IMR-90 (cell line): ENCODE measurements around the gene DNM2. TPM values are rescaled to one million over a fixed set of nuclear protein-coding genes. Genes with fewer than 3 reads are reported as not detected.

Experiments
- ATAC-seq: fragments of 200-7000 bp; cut with Tn5 transposase; 2 replicates; pipeline ENCODE4 v1.9.1; 2020; ENCODE audit warnings: low read depth, mild to moderate bottlenecking, moderate library complexity
- BruUV-seq: library from RNA; stranded (reverse); fragments of 400-500 nt; replicated peaks from 2 replicates; lab custom pipeline; 2021; lab: Mats Ljungman, UMichigan
- CTCF ChIA-PET: fragments of 300-600 bp; formaldehyde crosslinking; extraction: SDS; loops from one replicate; lab custom pipeline; 2021; ENCODE audit warnings: antibody characterized with exemption; lab: Yijun Ruan, JAX
- POLR2A ChIA-PET: fragments of 300-600 bp; sonication (Branson Sonifier 250); formaldehyde crosslinking; loops from one replicate; lab custom pipeline; 2022; ENCODE audit warnings: antibody characterized with exemption; ENCODE audit not compliant: unreplicated experiment; lab: Charles Lee
- DNase-seq: peaks from one replicate; pipeline ENCODE4 v3.0.0; 2013
- H2AFZ ChIP-seq: replicated peaks from 2 replicates; pipeline ENCODE3; 2013; ENCODE audit warnings: low read length, mild to moderate bottlenecking; ENCODE audit not compliant: poor library complexity
- H2AK5ac ChIP-seq: 2 replicates; pipeline ENCODE4 v1.6.1; 2013; ENCODE audit warnings: low read depth, low read length, inconsistent platforms
- H2AK9ac ChIP-seq: replicated peaks from 2 replicates; pipeline ENCODE3; 2013; ENCODE audit warnings: mild to moderate bottlenecking, low read depth, low read length, moderate library complexity; ENCODE audit not compliant: poor library complexity
- H2BK120ac ChIP-seq: 2 replicates; pipeline ENCODE4 v1.6.1; 2013; ENCODE audit warnings: low read depth, low read length, inconsistent platforms
- H2BK15ac ChIP-seq: 3 replicates; pipeline ENCODE4 v1.6.1; 2013; ENCODE audit warnings: low read depth, low read length, inconsistent platforms
- H2BK20ac ChIP-seq: 2 replicates; pipeline ENCODE4 v1.6.1; 2013; ENCODE audit warnings: low read depth, mild to moderate bottlenecking, inconsistent platforms, low read length, moderate library complexity
- H2BK5ac ChIP-seq: 2 replicates; pipeline ENCODE4 v1.6.1; 2013; ENCODE audit warnings: mild to moderate bottlenecking, low read depth, low read length, inconsistent platforms; ENCODE audit not compliant: poor library complexity, severe bottlenecking
- H3K14ac ChIP-seq: replicated peaks from 2 replicates; pipeline ENCODE4 v1.6.1; 2013; ENCODE audit warnings: low read depth, low read length, inconsistent platforms
- H3K18ac ChIP-seq: 2 replicates; pipeline ENCODE4 v1.6.1; 2013; ENCODE audit warnings: low read depth, low read length, control low read depth
- H3K23ac ChIP-seq: 2 replicates; pipeline ENCODE4 v1.6.1; 2013; ENCODE audit warnings: low read depth, low read length, inconsistent platforms
- H3K27ac ChIP-seq: 2 replicates; pipeline ENCODE4 v1.5.1; 2013; ENCODE audit warnings: mild to moderate bottlenecking, control low read depth, low read length; ENCODE audit not compliant: insufficient read depth
- H3K27me3 ChIP-seq: 2 replicates; pipeline ENCODE4 v1.6.1; 2013; ENCODE audit warnings: low read length; ENCODE audit not compliant: control insufficient read depth, insufficient read depth
- H3K36me3 ChIP-seq: 2 replicates; pipeline ENCODE4 v1.6.1; 2013; ENCODE audit warnings: low read length, mixed read lengths; ENCODE audit not compliant: control insufficient read depth, insufficient read depth
- H3K4ac ChIP-seq: 2 replicates; pipeline ENCODE4 v1.6.1; 2013; ENCODE audit warnings: low read depth, low read length, inconsistent platforms
- H3K4me1 ChIP-seq: 2 replicates; pipeline ENCODE4 v1.6.1; 2013; ENCODE audit warnings: low read length, mixed read lengths; ENCODE audit not compliant: control insufficient read depth, insufficient read depth
- H3K4me2 ChIP-seq: 2 replicates; pipeline ENCODE4 v1.6.1; 2013; ENCODE audit warnings: low read depth, mild to moderate bottlenecking, control low read depth, low read length, moderate library complexity
- H3K4me3 ChIP-seq: 2 replicates; pipeline ENCODE4 v1.5.1; 2013; ENCODE audit warnings: low read depth, mild to moderate bottlenecking, control low read depth, low read length, moderate library complexity; ENCODE audit not compliant: insufficient read depth
- H3K56ac ChIP-seq: 2 replicates; pipeline ENCODE4 v1.6.1; 2013; ENCODE audit warnings: low read length, inconsistent platforms; ENCODE audit not compliant: insufficient read depth; ENCODE audit errors: extremely low read depth
- H3K79me1 ChIP-seq, 2 experiments: 2 replicates each; pipeline ENCODE4 v1.6.1; 2013; ENCODE audit warnings: low read length in 2 of 2, inconsistent platforms in 1 of 2, low read depth in 1 of 2
- H3K9ac ChIP-seq: 2 replicates; pipeline ENCODE4 v1.6.1; 2013; ENCODE audit warnings: low read depth, low read length, control low read depth
- H3K9me1 ChIP-seq: 2 replicates; pipeline ENCODE4 v1.6.1; 2013; ENCODE audit warnings: low read length, inconsistent platforms; ENCODE audit not compliant: insufficient read depth
- H3K9me3 ChIP-seq: 2 replicates; pipeline ENCODE4 v1.6.1; 2013; ENCODE audit warnings: low read length; ENCODE audit not compliant: control insufficient read depth, insufficient read depth
- H4K20me1 ChIP-seq: 2 replicates; pipeline ENCODE4 v1.6.1; 2013; ENCODE audit warnings: low read length, inconsistent platforms; ENCODE audit not compliant: insufficient read depth
- H4K5ac ChIP-seq: 2 replicates; pipeline ENCODE4 v1.6.1; 2013; ENCODE audit warnings: mild to moderate bottlenecking, low read depth, low read length, control low read depth
- H4K8ac ChIP-seq, 2 experiments: 2 replicates each; pipeline ENCODE4 v1.6.1; 2013; ENCODE audit warnings: low read depth in 2 of 2, low read length in 2 of 2, control low read depth in 1 of 2, inconsistent platforms in 1 of 2
- H4K91ac ChIP-seq: 2 replicates; pipeline ENCODE4 v1.6.1; 2013; ENCODE audit warnings: low read depth, low read length, inconsistent platforms; ENCODE audit not compliant: insufficient read depth
- BHLHE40 ChIP-seq: fragments of 150-350 bp; IDR thresholded peaks from 2 replicates; pipeline ENCODE4 v1.6.1; 2016; ENCODE audit warnings: mild to moderate bottlenecking, low read depth, low read length
- CEBPB ChIP-seq: IDR thresholded peaks from 2 replicates; pipeline ENCODE4 v1.6.1; 2012; ENCODE audit warnings: low read depth, low read length, improper control_type of control experiment
- CHD1 ChIP-seq: IDR thresholded peaks from 2 replicates; pipeline ENCODE4 v1.6.1; 2012; ENCODE audit warnings: low read depth, low read length, improper control_type of control experiment
- FOS ChIP-seq: fragments of 150-350 bp; IDR thresholded peaks from 2 replicates; pipeline ENCODE4 v1.6.1; 2016; ENCODE audit warnings: low read depth, low read length
- MAFK ChIP-seq: IDR thresholded peaks from 2 replicates; pipeline ENCODE4 v1.6.1; 2012; ENCODE audit warnings: low read depth, low read length, improper control_type of control experiment
- MAZ ChIP-seq: IDR thresholded peaks from 2 replicates; pipeline ENCODE4 v1.6.1; 2012; ENCODE audit warnings: low read depth, mild to moderate bottlenecking, low read length, improper control_type of control experiment, moderate library complexity, borderline replicate concordance
- MXI1 ChIP-seq: IDR thresholded peaks from 2 replicates; pipeline ENCODE4 v1.6.1; 2012; ENCODE audit warnings: low read depth, mild to moderate bottlenecking, low read length, moderate library complexity, borderline replicate concordance
- NFE2L2 ChIP-seq: fragments of 150-350 bp; IDR thresholded peaks from 2 replicates; pipeline ENCODE4 v1.6.1; 2016; ENCODE audit warnings: low read depth, mild to moderate bottlenecking, low read length
- POLR2A ChIP-seq: IDR thresholded peaks from 2 replicates; pipeline ENCODE4 v1.6.1; 2012; ENCODE audit warnings: mild to moderate bottlenecking, low read depth, low read length
- RAD21 ChIP-seq: IDR thresholded peaks from 2 replicates; pipeline ENCODE4 v1.6.1; 2012; ENCODE audit warnings: low read length, improper control_type of control experiment
- RCOR1 ChIP-seq: IDR thresholded peaks from 2 replicates; pipeline ENCODE4 v1.6.1; 2012; ENCODE audit warnings: mild to moderate bottlenecking, low read length, improper control_type of control experiment; ENCODE audit not compliant: insufficient replicate concordance
- RFX5 ChIP-seq: IDR thresholded peaks from 2 replicates; pipeline ENCODE4 v1.8.0; 2012; ENCODE audit warnings: low read depth, mild to moderate bottlenecking, low read length, moderate library complexity
- SMC3 ChIP-seq: fragments of 150-350 bp; IDR thresholded peaks from 2 replicates; pipeline ENCODE4 v1.6.1; 2016; ENCODE audit warnings: low read depth, mild to moderate bottlenecking, antibody characterized with exemption, low read length, moderate library complexity
- WGBS, 2 experiments: methylation state at CpG; one replicate each; pipeline versions ENCODE4 v1.1.5 to v1.1.7; 2013; ENCODE audit warnings: missing lambda C conversion rate in 2 of 2; ENCODE audit not compliant: insufficient read length in 1 of 2; ENCODE audit errors: extremely low coverage in 2 of 2; 5-methylcytosine and 5-hydroxymethylcytosine counted together
- dilution Hi-C: fragments of 300-500 bp; cut with HindIII; formaldehyde crosslinking; loops from one replicate; pipeline ENCODE4 v1.14.3; 2018; ENCODE audit warnings: low sequenced_read_pairs; ENCODE audit not compliant: unreplicated experiment
- in situ Hi-C: fragments of 300-500 bp; cut with MboI; formaldehyde crosslinking; loops from 3 replicates; pipeline ENCODE4 v1.14.3; 2019; ENCODE audit warnings: low sequenced_read_pairs, inconsistent platforms, mixed read lengths
- intact Hi-C: fragments of 100-400 bp; cut with micrococcal nuclease; formaldehyde crosslinking; loops from 2 replicates; pipeline ENCODE4 v1.10.0; 2022
- polyA plus RNA-seq, 3 experiments: library from polyadenylated mRNA; depleted of rRNA; stranded (reverse); fragments of >200 nt; gene quantifications; 2 replicates each; pipeline ENCODE4 v1.2.3, GENCODE V29; 2012; ENCODE audit warnings: low replicate concordance in 1 of 3
- total RNA-seq: library from RNA; depleted of rRNA; stranded (reverse); fragments of >200 nt; gene quantifications from 2 replicates; pipeline ENCODE4 v1.2.3, GENCODE V29; 2012
- TF ChIP-seq, protein P1 (sequence below): fragments of 150-350 bp; IDR thresholded peaks from 2 replicates; pipeline ENCODE4 v1.6.1; 2017; ENCODE audit warnings: mild to moderate bottlenecking, antibody characterized with exemption, low read length, low read depth
- TF ChIP-seq, protein P2 (sequence below): fragments of 150-350 bp; IDR thresholded peaks from 2 replicates; pipeline ENCODE4 v1.6.1; 2016; ENCODE audit warnings: low read depth, mild to moderate bottlenecking, low read length, moderate library complexity, borderline replicate concordance
- TF ChIP-seq, protein P3 (sequence below): conservative IDR thresholded peaks from 2 replicates; pipeline ENCODE4 v1.5.1; 2012; ENCODE audit warnings: mild to moderate bottlenecking, low read depth, low read length, improper control_type of control experiment

DNM2 gene
- total and polyA plus RNA-seq, 2 of the 4 experiments (the other 2 are of a cell fraction) = 55.6 to 74.2 TPM

DNA sequence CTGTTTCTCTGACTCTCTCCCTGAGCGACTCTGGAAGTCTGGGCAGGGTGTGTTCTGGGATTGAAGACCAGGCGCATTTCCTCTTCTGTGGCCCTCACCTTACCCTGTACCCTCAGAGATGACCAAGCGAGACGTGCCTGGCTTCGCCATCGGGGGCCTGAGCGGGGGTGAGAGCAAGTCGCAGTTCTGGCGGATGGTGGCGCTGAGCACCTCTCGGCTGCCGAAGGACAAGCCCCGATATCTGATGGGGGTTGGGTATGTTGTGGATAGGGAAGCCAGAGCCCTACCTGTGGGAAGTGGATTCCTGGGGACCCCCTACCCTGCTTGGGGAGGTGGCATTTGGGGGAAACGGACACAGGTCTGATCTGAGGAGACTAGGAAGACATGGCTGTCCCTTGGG is 5.8 kb upstream of the DNM2 start:
- no peaks in the 10 kb centered on the region for H3K9me3 ChIP-seq
- intact Hi-C loops = loop anchor here (10.0 kb wide), 1 partner anchor 63 kb away; no protein-coding TSS in a partner anchor
- no peak overlapping the region for H3K4me2 ChIP-seq
- no peaks in the 10 kb centered on the region for H4K20me1 ChIP-seq
- H3K4ac ChIP-seq = no peak overlapping the region
- H2AFZ ChIP-seq = no peak overlapping the region
- ChIA-PET CTCF (no interaction called here), POLR2A (no interaction called here)
- no peak overlapping the region for H4K8ac ChIP-seq
- H4K5ac ChIP-seq = no peak overlapping the region
- 0 out of 2 replicates have a peak, but pooled peaks cover 4% of the 10 kb centered on the region for H3K9me1 ChIP-seq
- H3K4me3 ChIP-seq = no peak overlapping the region
- no peak overlapping the region for H2BK5ac ChIP-seq
- WGBS, 2 experiments = 62% methylated on average over 12 of the region's 14 CpGs; no CpG with 5 or more reads in 1 of the 2 experiments
- H4K91ac ChIP-seq = no peak overlapping the region
- no peak overlapping the region for H2BK20ac ChIP-seq
- H3K27ac ChIP-seq = no peak overlapping the region
- H3K56ac ChIP-seq = no peak overlapping the region
- peak overlapping the region; percentile 19 for H2AK9ac ChIP-seq
- DNase-seq (no peak), ATAC-seq (no peak)
- H3K79me1 ChIP-seq = peaks cover 0 to 3% of the 10 kb centered on the region in 2 experiments; a peak in 1 of 4 replicates
- no peak overlapping the region for H3K14ac ChIP-seq
- no peak overlapping the region for H3K18ac ChIP-seq
- TF ChIP-seq MAFK (no peak), FOS (no peak), CEBPB (no peak), RCOR1 (no peak), RFX5 (no peak), MXI1 (no peak), SMC3 (no peak), CHD1 (no peak), MAZ (no peak), BHLHE40 (no peak), RAD21 (no peak), POLR2A (no peak), NFE2L2 (no peak)
- TF ChIP-seq, protein P1, sequence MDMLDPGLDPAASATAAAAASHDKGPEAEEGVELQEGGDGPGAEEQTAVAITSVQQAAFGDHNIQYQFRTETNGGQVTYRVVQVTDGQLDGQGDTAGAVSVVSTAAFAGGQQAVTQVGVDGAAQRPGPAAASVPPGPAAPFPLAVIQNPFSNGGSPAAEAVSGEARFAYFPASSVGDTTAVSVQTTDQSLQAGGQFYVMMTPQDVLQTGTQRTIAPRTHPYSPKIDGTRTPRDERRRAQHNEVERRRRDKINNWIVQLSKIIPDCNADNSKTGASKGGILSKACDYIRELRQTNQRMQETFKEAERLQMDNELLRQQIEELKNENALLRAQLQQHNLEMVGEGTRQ = no peak
- TF ChIP-seq, protein P2, sequence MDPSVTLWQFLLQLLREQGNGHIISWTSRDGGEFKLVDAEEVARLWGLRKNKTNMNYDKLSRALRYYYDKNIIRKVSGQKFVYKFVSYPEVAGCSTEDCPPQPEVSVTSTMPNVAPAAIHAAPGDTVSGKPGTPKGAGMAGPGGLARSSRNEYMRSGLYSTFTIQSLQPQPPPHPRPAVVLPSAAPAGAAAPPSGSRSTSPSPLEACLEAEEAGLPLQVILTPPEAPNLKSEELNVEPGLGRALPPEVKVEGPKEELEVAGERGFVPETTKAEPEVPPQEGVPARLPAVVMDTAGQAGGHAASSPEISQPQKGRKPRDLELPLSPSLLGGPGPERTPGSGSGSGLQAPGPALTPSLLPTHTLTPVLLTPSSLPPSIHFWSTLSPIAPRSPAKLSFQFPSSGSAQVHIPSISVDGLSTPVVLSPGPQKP = no peak
- TF ChIP-seq, protein P3, sequence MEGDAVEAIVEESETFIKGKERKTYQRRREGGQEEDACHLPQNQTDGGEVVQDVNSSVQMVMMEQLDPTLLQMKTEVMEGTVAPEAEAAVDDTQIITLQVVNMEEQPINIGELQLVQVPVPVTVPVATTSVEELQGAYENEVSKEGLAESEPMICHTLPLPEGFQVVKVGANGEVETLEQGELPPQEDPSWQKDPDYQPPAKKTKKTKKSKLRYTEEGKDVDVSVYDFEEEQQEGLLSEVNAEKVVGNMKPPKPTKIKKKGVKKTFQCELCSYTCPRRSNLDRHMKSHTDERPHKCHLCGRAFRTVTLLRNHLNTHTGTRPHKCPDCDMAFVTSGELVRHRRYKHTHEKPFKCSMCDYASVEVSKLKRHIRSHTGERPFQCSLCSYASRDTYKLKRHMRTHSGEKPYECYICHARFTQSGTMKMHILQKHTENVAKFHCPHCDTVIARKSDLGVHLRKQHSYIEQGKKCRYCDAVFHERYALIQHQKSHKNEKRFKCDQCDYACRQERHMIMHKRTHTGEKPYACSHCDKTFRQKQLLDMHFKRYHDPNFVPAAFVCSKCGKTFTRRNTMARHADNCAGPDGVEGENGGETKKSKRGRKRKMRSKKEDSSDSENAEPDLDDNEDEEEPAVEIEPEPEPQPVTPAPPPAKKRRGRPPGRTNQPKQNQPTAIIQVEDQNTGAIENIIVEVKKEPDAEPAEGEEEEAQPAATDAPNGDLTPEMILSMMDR = no peak
- no peak overlapping the region for H2BK120ac ChIP-seq
- no peak overlapping the region for H3K9ac ChIP-seq
- in situ Hi-C loops = no loop called here
- H3K4me1 ChIP-seq = no peaks in the 10 kb centered on the region
- H3K23ac ChIP-seq = no peak overlapping the region
- H3K36me3 ChIP-seq = peaks cover 12% of the 10 kb centered on the region
- dilution Hi-C loops = no loop called here
- H2AK5ac ChIP-seq = no peak overlapping the region
- H3K27me3 ChIP-seq = no peaks in the 10 kb centered on the region
- no TSS peak for BruUV-seq
- no peak overlapping the region for H2BK15ac ChIP-seq
